Stimulated activated CD8-positive, alpha-beta memory T cell treated with anti-CD3 and anti-CD28 coated beads, Interleukin-7, amount 100 ng/mL, for 1 hour (primary cell): Measurements from ENCODE around the gene ACAP1.
A peak's percentile ranks its signal among the peaks of the same experiment; 100 is the strongest.

Source experiments
- DNase-seq, 2 donors: peaks; one replicate each; pipeline ENCODE4 v3.0.0-alpha.2; 2020; ENCODE audit warnings: low read depth in 2 of 2

ACAP1 gene

DNA sequence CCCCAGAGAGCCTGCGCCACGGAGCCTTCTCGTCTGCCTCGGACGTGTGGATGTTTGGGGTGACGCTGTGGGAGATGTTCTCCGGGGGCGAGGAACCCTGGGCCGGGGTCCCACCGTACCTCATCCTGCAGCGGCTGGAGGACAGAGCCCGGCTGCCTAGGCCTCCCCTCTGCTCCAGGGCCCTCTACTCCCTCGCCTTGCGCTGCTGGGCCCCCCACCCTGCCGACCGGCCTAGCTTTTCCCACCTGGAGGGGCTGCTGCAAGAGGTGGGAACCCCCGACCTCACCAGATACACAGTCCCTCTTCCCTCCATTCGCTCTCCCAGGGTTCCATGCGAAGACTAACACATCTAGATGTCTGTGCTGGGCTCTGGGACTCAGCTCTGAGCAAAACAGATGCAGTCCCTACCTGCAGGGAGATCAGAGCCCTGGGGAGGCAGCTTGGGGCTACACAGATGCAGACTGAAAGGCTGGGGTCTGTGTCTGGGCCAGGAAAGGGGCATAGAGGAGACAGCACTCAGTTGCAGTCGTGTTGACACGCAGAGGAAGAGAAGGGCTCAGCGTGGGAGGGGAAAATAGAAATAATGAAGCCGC is 48.3 kb downstream of the ACAP1 start:
- DNase-seq = no peak

DNA sequence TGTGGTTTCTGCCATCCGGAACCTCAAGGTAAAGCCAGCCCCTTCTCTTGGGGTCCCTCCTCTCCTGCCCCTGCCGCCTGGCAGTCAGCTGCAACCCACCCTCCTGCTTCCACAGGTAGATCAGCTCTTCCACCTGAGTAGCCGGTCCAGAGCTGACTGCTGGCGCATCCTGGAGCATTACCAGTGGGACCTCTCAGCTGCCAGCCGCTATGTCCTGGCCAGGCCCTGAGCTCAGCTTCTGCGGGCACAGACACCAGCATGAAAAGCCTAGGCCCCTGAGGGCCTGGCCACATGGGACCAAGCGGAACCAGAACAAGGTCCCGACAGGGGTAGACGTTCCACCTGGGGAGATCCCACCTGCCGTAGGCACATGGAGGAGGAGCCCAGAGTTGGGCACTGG is 52.5 kb downstream of the ACAP1 start:
- DNase-seq = no peak

DNA sequence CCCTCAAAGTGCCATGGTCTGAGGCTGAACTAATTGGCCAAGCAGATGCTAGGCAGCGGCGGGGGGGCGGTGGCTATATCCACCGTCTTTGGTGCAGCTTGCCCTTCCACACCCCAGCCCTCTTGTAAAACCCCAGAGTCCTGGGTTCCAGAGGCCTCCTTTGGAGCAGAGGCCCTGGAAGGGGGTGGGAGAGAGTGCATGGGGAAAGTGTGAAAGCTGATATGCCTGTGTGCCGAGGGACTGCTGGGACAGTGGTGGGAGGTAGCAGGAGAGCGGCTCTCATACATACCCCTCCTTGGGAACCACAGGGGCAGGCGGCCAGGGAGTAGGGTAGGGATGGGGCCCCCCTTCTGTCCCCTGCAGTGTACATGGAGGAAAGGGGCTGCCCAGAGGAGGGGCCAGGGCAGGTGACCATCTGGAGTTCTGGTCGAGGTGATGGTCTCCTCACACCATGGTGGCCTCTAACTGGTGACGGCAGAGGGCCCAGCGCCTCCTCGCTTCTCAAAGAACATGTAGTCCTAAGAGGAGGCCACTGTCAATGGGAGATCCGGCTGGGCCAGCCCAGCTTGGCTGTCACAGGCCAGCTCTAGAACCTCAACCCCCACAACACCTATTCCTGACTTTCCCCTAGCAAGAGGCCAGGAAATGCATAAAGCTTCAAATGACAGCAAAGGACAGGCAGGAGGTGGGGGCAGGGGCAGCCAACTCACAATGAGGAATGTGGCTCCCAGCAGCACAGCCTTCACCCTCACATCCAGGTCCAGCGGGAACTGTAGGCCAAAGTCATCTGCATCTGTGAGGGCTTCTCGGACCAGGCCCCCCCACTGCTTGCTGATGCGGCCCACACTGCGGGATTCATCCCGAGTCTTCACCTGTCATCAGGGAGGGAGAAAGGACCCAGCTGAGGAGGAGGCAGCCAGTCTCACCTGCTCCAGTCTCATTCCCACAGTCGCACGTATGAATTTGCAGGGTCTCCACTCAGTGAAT is 53.9 kb downstream of the ACAP1 start:
- no peak for DNase-seq

DNA sequence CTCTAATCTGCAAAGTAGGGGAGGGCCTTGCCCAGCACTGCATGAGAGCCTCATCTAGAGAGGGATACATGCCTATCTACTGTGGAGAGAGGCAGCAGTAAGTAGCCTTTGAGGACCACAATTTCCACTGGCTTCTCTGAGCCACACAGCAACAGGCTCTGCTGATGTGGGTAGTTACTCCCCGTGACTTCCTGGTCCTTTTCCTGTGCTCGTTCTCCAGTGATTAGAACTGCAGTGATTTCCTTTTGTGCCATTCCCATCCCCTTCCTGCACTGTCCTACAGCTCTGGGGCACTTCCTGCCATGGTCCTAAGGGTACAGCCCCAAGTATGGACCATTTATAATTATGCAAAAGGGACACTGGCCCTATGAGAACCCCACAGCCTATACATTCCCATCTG is 55.0 kb downstream of the ACAP1 start:
- DNase-seq = no peak

DNA sequence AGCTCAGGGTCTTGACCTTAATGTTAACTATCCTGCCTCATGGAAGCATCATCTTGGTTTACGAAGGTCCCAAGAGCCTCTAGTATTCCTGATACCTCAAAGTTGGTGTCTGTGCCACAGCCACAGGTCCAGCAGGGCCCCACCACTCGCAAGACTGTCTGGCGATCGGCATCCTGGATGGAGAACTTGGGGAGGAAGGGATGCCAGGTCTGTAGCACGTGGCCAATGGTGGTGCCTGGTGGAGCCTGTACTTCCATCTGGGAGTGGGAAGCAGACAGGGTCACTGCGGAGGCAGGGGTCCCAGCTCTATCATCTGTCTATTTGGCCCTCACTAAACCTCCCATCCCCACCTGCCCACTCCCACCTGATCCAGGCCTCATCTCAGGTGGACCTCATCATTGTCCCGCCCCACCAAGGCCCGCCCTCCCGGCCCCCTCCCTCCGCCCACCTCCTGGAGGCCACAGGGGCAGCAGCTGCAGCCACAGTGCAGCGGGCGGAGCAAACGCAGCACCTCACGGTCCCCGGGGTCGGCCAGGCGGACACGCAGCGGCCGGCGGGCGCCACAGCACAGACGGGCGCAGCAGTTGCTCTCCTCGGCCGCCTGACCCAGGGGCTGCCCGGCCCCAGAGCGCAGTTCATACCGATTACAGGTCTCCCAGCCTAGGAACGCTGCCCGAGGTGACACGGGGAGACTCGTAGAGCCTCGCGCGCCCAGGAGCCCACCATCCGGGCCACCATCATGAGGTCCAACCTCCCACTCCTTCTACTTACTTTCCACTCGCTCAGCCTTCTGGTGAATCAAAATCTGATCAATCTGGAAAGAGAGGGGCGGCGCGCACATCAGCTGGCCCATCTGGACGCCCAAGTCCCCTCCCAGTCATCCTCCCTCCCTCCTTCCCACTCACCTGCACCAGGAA is 56.6 kb downstream of the ACAP1 start:
- no peak for DNase-seq

GRCh38 chr17:7393613-7394451 is 57.5 kb downstream of the ACAP1 start:
- DNase-seq = peak; percentile 38 to 42

- peak; percentile 66 to 68 for DNase-seq
Measured at GRCh38 chr17:7394452-7395191, 58.3 kb downstream of the ACAP1 start, which contains the start of gene PLSCR3. Gene PLSCR3 (minus strand): TSS chr17:7394525. CDS start chr17:7394110, 415 bp downstream.

GRCh38 chr17:7396147-7396546 is 59.8 kb downstream of the ACAP1 start:
- no peak for DNase-seq

GRCh38 chr17:7398612-7399011 is 62.3 kb downstream of the ACAP1 start:
- DNase-seq = no peak
